ENCODE results near the gene GOLGA2. TPM values are rescaled to one million over a fixed set of nuclear protein-coding genes. Genes with fewer than 3 reads are reported as not detected.

The GOLGA2 gene
- total and polyA plus RNA-seq, 2 of the 13 experiments (the other 11 are each of a cell fraction or from before 2014, with no cell fraction given) = 45.3 to 45.8 TPM

- TF ChIP-seq ZNF512B (CRISPR knock-in tag; IDR thresholded peaks at IDR 0.05; ENCODE audit: borderline replicate concordance) (no peak), ARNT2 (CRISPR knock-in tag; IDR thresholded peaks at IDR 0.05; ENCODE audit: low read depth) (no peak), ZNF10 (CRISPR knock-in tag; IDR thresholded peaks at IDR 0.05; ENCODE audit: borderline replicate concordance, low read depth) (no peak), ZNF629 (CRISPR knock-in tag; conservative IDR thresholded peaks at IDR 0.05) (peak; percentile 83), ZNF777 (CRISPR knock-in tag; IDR thresholded peaks at IDR 0.05) (no peak), ZNF703 (CRISPR knock-in tag; IDR thresholded peaks at IDR 0.05; ENCODE audit: borderline replicate concordance) (no peak), ZSCAN5A (CRISPR knock-in tag; IDR thresholded peaks at IDR 0.05; ENCODE audit: borderline replicate concordance) (no peak), PATZ1 (CRISPR knock-in tag; IDR thresholded peaks at IDR 0.05) (no peak), NCOA2 (CRISPR knock-in tag; IDR thresholded peaks at IDR 0.05) (no peak), ZKSCAN1 (IDR thresholded peaks at IDR 0.05; ENCODE audit: low read length) (peak; percentile 52; the same call in 1 of the 2 replicates), ZNF687 (CRISPR knock-in tag; IDR thresholded peaks at IDR 0.05) (no peak), ELF4 (CRISPR knock-in tag; IDR thresholded peaks at IDR 0.05; ENCODE audit: borderline replicate concordance) (no peak), ZNF563 (CRISPR knock-in tag; IDR thresholded peaks at IDR 0.05) (no peak)
- H3K4me1 ChIP-seq (ENCODE audit: insufficient read depth, low read length) = peaks cover 11% of the 10 kb centered on the region
Measured at GRCh38 chr9:128226412-128226801, 49.4 kb downstream of the GOLGA2 start.

More at GRCh38 chr9:128226412-128226801, 49.4 kb downstream of the GOLGA2 start:
- no peak overlapping the region for H3K4me2 ChIP-seq (ENCODE audit: low read depth, low read length)
- H3K27ac ChIP-seq (ENCODE audit: extremely low read length, insufficient read depth, low read length) = no peak overlapping the region
- H4K20me1 ChIP-seq (ENCODE audit: insufficient read depth, low read length) = no peaks in the 10 kb centered on the region
- H3K9me3 ChIP-seq (ENCODE audit: low read length) = no peaks in the 10 kb centered on the region
- in situ Hi-C loops (cut with HindIII; ENCODE audit: extremely low pct_ligation_motif_present, low pct_unique_long_range_greater_than_20kb) = no loop called here
- H3K36me3 ChIP-seq (replicated peaks in 1 of 2; ENCODE audit: control insufficient read depth in 1 of 2, insufficient read depth in 2 of 2, low read length in 2 of 2) = no peaks in the 10 kb centered on the region
- H3K79me2 ChIP-seq (ENCODE audit: insufficient read depth, low read length) = no peaks in the 10 kb centered on the region
- 57% methylated on average over 5 of the region's 5 CpGs for WGBS (ENCODE audit: low lambda C conversion rate)
- no peak overlapping the region for H2AFZ ChIP-seq (ENCODE audit: low read length)
- BruUV-seq (replicated peaks) = no TSS peak
- ChIA-PET POLR2A (no interaction called here), CTCF (ENCODE audit: low intra/inter-chr PET ratio, low total read pairs) (no interaction called here)
- no peak overlapping the region for H3K4me3 ChIP-seq (replicated peaks in 1 of 3; ENCODE audit: insufficient read depth in 1 of 3, low read depth in 2 of 3, low read length in 3 of 3)
- no peak overlapping the region for H3K9ac ChIP-seq (ENCODE audit: insufficient read depth, low read depth, low read length)
- no peak for DNase-seq (ENCODE audit: low spot score)
- FAIRE-seq = no peak
- ATAC-seq = no peak
- intact Hi-C loops (cut with micrococcal nuclease; ENCODE audit: unreplicated experiment) = no loop called here
- H3K27me3 ChIP-seq (ENCODE audit: control insufficient read depth in 1 of 2, insufficient read depth in 2 of 2, low read length in 2 of 2) = peaks cover 2 to 37% of the 10 kb centered on the region in 2 experiments; a peak in 4 of 5 replicates

All from HepG2 (cell line).